Keratinocyte (primary cell): ENCODE data around the gene HBA1.

Source experiments
- EZH2 ChIP-seq: IDR thresholded peaks from one replicate; pipeline ENCODE4 v1.6.1; 2012; ENCODE audit warnings: inconsistent platforms, mild to moderate bottlenecking, low read length, moderate library complexity
- TF ChIP-seq, protein P1 (sequence below), 3 experiments: IDR thresholded peaks in 1 of 3; conservative IDR thresholded peaks in 1 of 3; optimal IDR thresholded peaks in 1 of 3; 2 replicates in 2 of 3; 3 replicates in 1 of 3; pipeline versions ENCODE3 to v1.5.1; 2011; ENCODE audit warnings: low read length in 3 of 3, mild to moderate bottlenecking in 3 of 3, moderate library complexity in 2 of 3, control low read depth in 1 of 3, inconsistent platforms in 1 of 3; ENCODE audit not compliant: insufficient read depth in 2 of 3; ENCODE audit errors: extremely low read depth in 1 of 3

DNA sequence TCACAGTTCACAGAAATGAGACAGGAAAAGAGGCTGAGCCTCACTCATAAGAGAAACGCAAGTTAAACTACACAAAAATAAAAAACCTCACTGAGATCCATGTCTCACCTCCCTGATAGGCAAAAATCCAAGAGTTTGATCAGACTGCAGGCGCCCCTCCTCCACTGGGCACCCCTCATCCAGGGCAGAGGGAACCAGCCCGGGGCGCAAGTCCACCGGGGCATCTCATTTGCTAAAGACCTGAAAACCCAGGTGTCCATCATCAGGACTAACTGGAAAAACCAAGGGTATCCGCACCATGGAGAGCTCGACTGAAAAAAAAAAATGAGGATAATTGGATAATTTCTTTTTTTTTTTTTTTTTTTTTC lies 21.5 kb upstream of the HBA1 start:
- TF ChIP-seq EZH2 = no peak
- TF ChIP-seq, protein P1, sequence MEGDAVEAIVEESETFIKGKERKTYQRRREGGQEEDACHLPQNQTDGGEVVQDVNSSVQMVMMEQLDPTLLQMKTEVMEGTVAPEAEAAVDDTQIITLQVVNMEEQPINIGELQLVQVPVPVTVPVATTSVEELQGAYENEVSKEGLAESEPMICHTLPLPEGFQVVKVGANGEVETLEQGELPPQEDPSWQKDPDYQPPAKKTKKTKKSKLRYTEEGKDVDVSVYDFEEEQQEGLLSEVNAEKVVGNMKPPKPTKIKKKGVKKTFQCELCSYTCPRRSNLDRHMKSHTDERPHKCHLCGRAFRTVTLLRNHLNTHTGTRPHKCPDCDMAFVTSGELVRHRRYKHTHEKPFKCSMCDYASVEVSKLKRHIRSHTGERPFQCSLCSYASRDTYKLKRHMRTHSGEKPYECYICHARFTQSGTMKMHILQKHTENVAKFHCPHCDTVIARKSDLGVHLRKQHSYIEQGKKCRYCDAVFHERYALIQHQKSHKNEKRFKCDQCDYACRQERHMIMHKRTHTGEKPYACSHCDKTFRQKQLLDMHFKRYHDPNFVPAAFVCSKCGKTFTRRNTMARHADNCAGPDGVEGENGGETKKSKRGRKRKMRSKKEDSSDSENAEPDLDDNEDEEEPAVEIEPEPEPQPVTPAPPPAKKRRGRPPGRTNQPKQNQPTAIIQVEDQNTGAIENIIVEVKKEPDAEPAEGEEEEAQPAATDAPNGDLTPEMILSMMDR (optimal IDR thresholded peaks at IDR 0.05 in 1 of 3, IDR thresholded peaks at IDR 0.05 in 1 of 3, conservative IDR thresholded peaks at IDR 0.05 in 1 of 3; ENCODE audit: extremely low read depth in 1 of 3, insufficient read depth in 2 of 3, low read length in 3 of 3) = no peak
